ENCODE measurements around the gene CYP2J2.
"Not testable (repeated sequence)": the region's sequence is repeated elsewhere in the genome, so short reads cannot be mapped to it uniquely, and the experiment has no call there.

Gene CYP2J2

DNA sequence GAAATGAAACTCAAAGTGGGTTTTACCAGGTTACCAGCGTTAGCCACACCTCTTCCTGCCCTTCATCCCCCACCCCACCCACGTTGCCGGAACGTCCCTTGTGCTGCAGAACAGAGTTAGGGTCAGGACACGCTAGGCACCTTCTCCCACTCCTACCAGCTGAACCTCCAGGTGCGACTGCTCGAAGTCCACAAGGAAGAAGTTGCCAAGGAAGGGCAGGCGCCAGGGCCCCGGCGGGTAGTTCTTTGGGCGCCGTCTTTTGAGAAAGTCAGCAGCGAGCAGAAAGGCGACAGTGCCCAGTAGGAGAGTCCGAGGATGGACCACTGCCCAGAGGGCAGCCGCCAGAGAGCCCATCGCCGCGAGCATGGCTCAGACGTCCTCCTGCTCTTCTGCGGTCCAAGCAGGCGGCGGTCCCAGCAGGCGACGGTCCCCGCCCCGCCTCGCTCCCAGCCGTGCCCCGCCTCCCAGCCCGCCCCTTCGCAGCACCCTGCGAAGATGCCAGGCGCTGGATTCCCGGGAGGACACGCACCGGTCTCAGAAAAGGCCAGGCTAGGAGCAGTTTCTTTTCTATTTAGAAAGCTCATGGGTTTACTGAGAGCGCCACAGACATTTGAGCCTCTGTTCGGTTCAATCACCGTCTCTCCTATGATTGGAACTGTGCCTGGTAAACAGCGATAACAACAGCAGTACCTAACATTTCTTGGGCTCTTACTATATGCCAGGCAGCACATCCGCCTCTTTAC, at the start of gene CYP2J2:
Gene CYP2J2, minus strand, starts transcription at position 393 of the 743 bp plus-strand sequence. Its CDS starts 27 bp downstream, at position 366.
- DNase-seq (ENCODE audit: low read depth) = no peak

DNA sequence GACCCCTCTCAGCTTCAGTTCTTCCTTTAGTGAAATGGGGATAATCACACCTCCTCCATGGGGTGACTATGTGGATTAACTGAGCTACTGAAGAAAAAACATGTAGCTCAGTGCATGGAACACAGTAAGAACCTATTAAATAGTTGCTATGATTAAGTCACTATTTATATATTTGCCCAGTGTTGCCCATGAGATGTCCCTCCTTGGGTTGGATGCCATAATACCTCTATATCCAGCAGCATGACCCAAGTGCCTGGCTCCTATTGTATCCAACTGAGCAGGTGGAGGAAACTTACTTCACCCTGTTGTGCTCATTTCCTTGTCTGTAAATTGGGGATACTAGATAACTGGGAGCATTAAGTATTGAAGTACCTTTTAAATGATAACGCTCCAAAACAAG, 47.1 kb upstream of the CYP2J2 start:
- no peak for DNase-seq (ENCODE audit: low read depth)

GRCh38 chr1:59972216-59972927, 45.8 kb upstream of the CYP2J2 start:
- DNase-seq (ENCODE audit: low read depth) = no peak

DNA sequence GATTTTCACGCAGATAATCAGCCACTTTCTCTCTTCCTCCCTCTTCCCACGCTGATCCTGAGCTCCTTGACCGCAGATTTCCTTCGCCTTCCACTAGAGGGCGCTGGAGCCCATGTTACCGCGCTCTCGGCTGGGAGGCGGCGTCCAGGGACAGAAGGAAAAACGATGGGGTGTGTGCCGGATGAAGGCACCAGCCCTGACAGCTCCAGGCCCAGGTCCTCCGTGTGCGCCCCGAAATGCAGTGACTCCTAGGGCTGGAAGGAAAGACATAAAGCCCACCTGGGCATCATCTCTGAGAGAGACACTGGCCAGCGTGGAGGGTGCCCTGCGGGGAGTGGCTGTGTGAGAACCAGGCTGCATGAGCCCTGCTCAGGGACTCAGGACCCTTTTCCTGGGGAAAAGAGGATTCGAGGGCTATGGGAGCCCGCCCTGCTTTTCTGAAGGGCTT, 44.9 kb upstream of the CYP2J2 start:
- peak; percentile 31 for DNase-seq (ENCODE audit: low read depth)

DNA sequence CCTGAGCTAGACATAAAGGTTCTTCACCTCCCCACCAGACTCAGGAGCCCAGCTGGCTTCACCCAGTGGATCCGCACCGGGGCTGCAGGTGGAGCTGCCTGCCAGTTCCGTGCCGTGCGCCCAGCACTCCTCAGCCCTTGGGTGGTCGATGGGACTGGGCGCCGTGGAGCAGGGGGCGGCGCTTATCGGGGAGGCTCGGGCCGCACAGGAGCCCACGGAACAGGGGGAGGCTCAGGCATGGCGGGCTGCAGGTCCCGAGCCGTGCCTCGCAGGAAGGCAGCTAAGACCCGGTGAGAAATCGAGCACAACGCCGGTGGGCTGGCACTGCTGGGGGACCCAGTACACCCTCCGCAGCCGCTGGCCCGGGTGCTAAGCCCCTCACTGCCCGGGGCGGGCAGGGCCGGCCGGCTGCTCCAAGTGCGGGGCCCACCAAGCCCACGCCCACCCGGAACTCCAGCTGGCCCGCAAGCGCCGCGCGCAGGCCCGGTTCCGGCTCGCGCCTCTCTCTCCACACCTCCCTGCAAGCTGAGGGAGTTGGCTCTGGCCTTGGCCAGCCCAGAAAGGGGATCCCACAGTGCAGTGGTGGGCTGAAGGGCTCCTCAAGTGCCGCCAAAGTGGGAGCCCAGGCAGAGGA, 43.1 kb upstream of the CYP2J2 start:
- not testable (repeated sequence) for DNase-seq (ENCODE audit: low read depth)

DNA sequence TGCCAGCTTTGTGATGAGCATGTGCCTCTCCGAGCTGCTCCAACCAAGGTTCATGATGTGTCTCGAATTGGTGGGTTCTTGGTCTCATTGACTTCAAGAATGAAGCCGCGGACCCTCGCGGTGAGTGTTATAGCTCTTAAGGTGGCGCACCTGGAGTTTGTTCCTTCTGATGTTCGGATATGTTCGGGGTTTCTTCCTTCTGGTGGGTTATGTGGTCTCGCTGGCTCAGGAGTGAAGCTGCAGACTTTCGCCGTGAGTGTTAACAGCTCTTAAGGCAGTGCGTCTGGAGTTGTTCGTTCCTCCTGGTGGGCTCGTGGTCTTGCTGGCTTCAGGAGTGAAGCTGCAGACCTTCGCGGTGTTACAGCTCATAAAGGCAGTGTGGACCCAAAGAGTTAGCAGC, 42.2 kb upstream of the CYP2J2 start:
- DNase-seq (ENCODE audit: low read depth) = not testable (repeated sequence)

- DNase-seq (ENCODE audit: low read depth) = no peak
Measured at GRCh38 chr1:59967780-59968179, 41.2 kb upstream of the CYP2J2 start.

- peak; percentile 36 for DNase-seq (ENCODE audit: low read depth)
Measured at GRCh38 chr1:59967141-59967697, 40.6 kb upstream of the CYP2J2 start.

- DNase-seq (ENCODE audit: low read depth) = no peak
Measured at GRCh38 chr1:59952065-59952464, 25.5 kb upstream of the CYP2J2 start.

- no peak for DNase-seq (ENCODE audit: low read depth)
Measured at GRCh38 chr1:59949648-59950047, 23.1 kb upstream of the CYP2J2 start.

DNA sequence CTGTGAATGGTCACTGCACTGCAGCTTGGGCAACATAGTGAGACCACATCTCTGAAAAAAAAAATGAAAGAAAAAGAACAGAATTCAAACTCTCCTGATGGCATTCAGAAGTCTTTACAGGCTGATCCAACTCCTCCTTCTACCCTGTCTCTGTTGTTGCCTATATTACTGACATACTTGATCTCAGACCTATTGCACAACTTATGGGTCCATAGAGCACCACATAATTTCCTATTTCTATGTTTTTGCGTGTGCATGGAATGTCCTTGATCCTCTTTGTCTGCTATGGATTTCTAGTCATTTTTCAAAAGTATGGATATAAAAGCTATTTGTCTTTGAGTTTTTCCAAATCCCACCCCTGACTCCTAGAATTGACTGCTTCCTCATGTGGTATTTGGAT, 22.4 kb upstream of the CYP2J2 start:
- DNase-seq (ENCODE audit: low read depth) = no peak

GRCh38 chr1:59947047-59947938, 20.7 kb upstream of the CYP2J2 start:
- DNase-seq (ENCODE audit: low read depth) = peak; percentile 50

- no peak for DNase-seq (ENCODE audit: low read depth)
Measured at GRCh38 chr1:59945790-59946189, 19.2 kb upstream of the CYP2J2 start.

DNA sequence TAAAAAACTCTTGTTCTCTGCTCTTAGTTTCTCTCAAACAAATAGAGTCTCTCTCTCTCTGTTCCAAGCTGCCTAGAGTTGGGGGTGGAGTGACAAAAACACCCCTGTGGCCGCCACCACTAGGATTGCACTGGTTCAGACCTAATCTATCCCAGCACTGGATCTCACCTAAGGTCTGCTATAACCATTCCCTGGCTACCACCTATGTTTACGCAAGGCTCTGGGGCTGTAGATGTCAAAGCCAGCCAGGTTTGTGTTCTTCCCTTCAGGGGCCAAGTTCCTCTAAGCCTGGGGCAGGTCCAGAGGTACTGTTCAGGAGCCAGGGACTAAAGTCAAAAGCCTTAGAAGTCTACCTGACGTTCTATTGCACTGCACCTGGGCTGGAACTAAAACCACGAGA, 12.8 kb upstream of the CYP2J2 start:
- DNase-seq (ENCODE audit: low read depth) = no peak

GRCh38 chr1:59937636-59938210, 11.2 kb upstream of the CYP2J2 start:
- no peak for DNase-seq (ENCODE audit: low read depth)

GRCh38 chr1:59936358-59936821, 9.8 kb upstream of the CYP2J2 start:
- no peak for DNase-seq (ENCODE audit: low read depth)

GRCh38 chr1:59928996-59929395, 2.4 kb upstream of the CYP2J2 start:
- no peak for DNase-seq (ENCODE audit: low read depth)

GRCh38 chr1:59927213-59927612, 640 bp upstream of the CYP2J2 start:
- no peak for DNase-seq (ENCODE audit: low read depth)

- no peak for DNase-seq (ENCODE audit: low read depth)
Measured at GRCh38 chr1:59924653-59925052, 1.9 kb downstream of the CYP2J2 start.

GRCh38 chr1:59921258-59921899, 5.2 kb downstream of the CYP2J2 start:
- DNase-seq (ENCODE audit: low read depth) = not testable (repeated sequence)

- DNase-seq (ENCODE audit: low read depth) = no peak
Measured at GRCh38 chr1:59919746-59920145, 6.8 kb downstream of the CYP2J2 start.

All from stromal cell of bone marrow (primary cell).